CD4-positive, alpha-beta T cell treated with Interleukin-17A for 4 hours (primary cell): ENCODE data around the gene LPCAT1.
"Not testable (repeated sequence)": the region's sequence is repeated elsewhere in the genome, so short reads cannot be mapped to it uniquely, and the experiment has no call there.

Experiments used
- DNase-seq: peaks from one replicate; pipeline ENCODE4 v3.0.0-alpha.2; 2020; ENCODE audit warnings: mixed read lengths

Gene LPCAT1

GRCh38 chr5:1462358-1462757 lies 61.4 kb downstream of the LPCAT1 start:
- DNase-seq: no peak

- DNase-seq: no peak
Measured at GRCh38 chr5:1461396-1461795, 62.4 kb downstream of the LPCAT1 start.

GRCh38 chr5:1460054-1460682 lies 63.6 kb downstream of the LPCAT1 start:
- DNase-seq: no peak

GRCh38 chr5:1459435-1459834 lies 64.3 kb downstream of the LPCAT1 start:
- not testable (repeated sequence) for DNase-seq

- not testable (repeated sequence) for DNase-seq
Measured at GRCh38 chr5:1456110-1456881, 67.5 kb downstream of the LPCAT1 start.

GRCh38 chr5:1453613-1454012 lies 70.1 kb downstream of the LPCAT1 start:
- no peak for DNase-seq

GRCh38 chr5:1449081-1449630 lies 74.6 kb downstream of the LPCAT1 start:
- no peak for DNase-seq

- no peak for DNase-seq
Measured at GRCh38 chr5:1448511-1449011, 75.2 kb downstream of the LPCAT1 start.

- no peak for DNase-seq
Measured at GRCh38 chr5:1447671-1448361, 75.9 kb downstream of the LPCAT1 start.

- DNase-seq: no peak
Measured at GRCh38 chr5:1446602-1447343, 77.0 kb downstream of the LPCAT1 start.

GRCh38 chr5:1445689-1446601 lies 77.8 kb downstream of the LPCAT1 start:
- no peak for DNase-seq

- DNase-seq: peak; percentile 25
Measured at GRCh38 chr5:1445313-1445688, 78.5 kb downstream of the LPCAT1 start, which contains the start of gene SLC6A3. Gene SLC6A3 (minus strand): TSS chr5:1445440. CDS start chr5:1443197, 2,243 bp downstream.

- no peak for DNase-seq
Measured at GRCh38 chr5:1444361-1445189, 79.2 kb downstream of the LPCAT1 start.

GRCh38 chr5:1443991-1444360 lies 79.8 kb downstream of the LPCAT1 start:
- no peak for DNase-seq

- no peak for DNase-seq
Measured at GRCh38 chr5:1443171-1443570, 80.6 kb downstream of the LPCAT1 start.

GRCh38 chr5:1442222-1443145 lies 81.3 kb downstream of the LPCAT1 start:
- DNase-seq: no peak

- no peak for DNase-seq
Measured at GRCh38 chr5:1441166-1441865, 82.4 kb downstream of the LPCAT1 start.

GRCh38 chr5:1440098-1440493 lies 83.7 kb downstream of the LPCAT1 start:
- DNase-seq: no peak
